Fibroblast of mammary gland (primary cell): ENCODE data around the gene PCSK5.
A peak's percentile ranks its signal among the peaks of the same experiment; 100 is the strongest.
"Not testable (repeated sequence)": the region's sequence is repeated elsewhere in the genome, so short reads cannot be mapped to it uniquely, and the experiment has no call there.

Experiments
- DNase-seq: peaks from one replicate; pipeline ENCODE4 v3.0.0-alpha.2; 2010; ENCODE audit warnings: low read depth
- H3K4me3 ChIP-seq: 2 replicates; pipeline ENCODE4 v1.5.1; 2011; ENCODE audit warnings: low read depth, mild to moderate bottlenecking, low read length, moderate library complexity; ENCODE audit not compliant: control insufficient read depth
- CTCF ChIP-seq: conservative IDR thresholded peaks from 2 replicates; pipeline ENCODE4 v1.5.1; 2011; ENCODE audit warnings: low read depth, low read length, inconsistent platforms; ENCODE audit not compliant: control insufficient read depth, insufficient read depth

PCSK5 gene

GRCh38 chr9:75893106-75893505, 2.6 kb downstream of the PCSK5 start:
- no peak for TF ChIP-seq CTCF
- DNase-seq: peak; percentile 11
- H3K4me3 ChIP-seq: no peak overlapping the region

DNA sequence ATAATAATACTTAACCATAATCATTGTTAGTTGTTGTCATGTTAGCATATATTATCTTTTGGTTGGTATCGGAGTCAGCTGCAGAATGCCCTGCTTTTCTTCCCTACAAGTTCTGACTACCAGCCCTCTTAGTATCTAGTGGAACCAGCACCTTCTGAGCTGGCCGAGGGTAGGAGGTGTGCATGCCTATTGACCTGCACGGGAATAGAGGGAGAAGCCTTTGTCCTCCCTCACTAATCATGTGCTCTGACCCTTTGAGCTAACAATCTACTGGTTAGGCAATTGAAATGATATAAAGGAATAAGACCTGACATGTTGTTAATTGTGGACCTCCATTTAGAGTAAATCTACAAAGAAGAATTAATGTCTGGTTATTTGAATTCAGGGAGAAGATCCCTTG, 4.1 kb downstream of the PCSK5 start:
- DNase-seq: no peak
- TF ChIP-seq CTCF: no peak

GRCh38 chr9:75895112-75895511, 4.6 kb downstream of the PCSK5 start:
- TF ChIP-seq CTCF: no peak
- no peak overlapping the region for H3K4me3 ChIP-seq
- DNase-seq: no peak

More for the DNA sequence above, 4.1 kb downstream of the PCSK5 start:
- no peak overlapping the region for H3K4me3 ChIP-seq

- no peak for DNase-seq
- no peak overlapping the region for H3K4me3 ChIP-seq
- TF ChIP-seq CTCF: no peak
Measured at GRCh38 chr9:75896193-75896592, 5.7 kb downstream of the PCSK5 start.

DNA sequence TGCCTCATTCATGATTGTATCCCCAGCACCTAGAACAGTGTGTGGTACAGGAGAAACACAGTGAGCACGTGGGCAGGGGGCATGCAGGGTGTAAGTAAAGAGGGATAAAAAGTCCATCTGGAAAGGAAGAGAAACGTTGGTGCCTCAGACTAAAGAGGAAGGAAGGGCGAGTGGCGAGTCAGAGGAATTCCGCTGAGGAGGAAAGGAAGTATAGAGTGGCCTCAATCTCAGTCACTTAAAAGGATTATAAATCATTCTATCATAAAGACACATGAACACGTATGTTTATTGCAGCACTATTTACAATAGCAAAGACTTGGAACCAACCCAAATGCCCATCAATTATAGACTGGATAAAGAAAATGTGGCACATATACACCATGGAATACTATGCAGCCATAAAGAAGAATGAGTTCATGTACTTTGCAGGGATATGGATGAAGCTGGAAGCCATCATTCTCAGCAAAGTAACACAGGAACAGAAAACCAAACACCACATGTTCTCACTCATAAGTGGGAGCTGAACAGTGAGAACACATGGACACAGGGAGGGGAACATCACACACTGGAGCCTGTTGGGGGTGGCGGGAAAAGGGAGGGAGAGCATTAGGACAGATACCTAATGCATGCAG, 10.5 kb downstream of the PCSK5 start:
- not testable (repeated sequence) for H3K4me3 ChIP-seq, DNase-seq

- no peak overlapping the region for H3K4me3 ChIP-seq
- peak; percentile 76 for DNase-seq
- no peak for TF ChIP-seq CTCF
Measured at GRCh38 chr9:75903785-75904360, 13.4 kb downstream of the PCSK5 start.

GRCh38 chr9:75904364-75904763, 13.9 kb downstream of the PCSK5 start:
- no peak for DNase-seq
- no peak for TF ChIP-seq CTCF
- H3K4me3 ChIP-seq: no peak overlapping the region
